Chondrocyte (in vitro differentiated cells): ENCODE results near the gene ORC6. TPM values are rescaled to one million over a fixed set of nuclear protein-coding genes. Genes with fewer than 3 reads are reported as not detected.

Experiments used
- DNase-seq: peaks from one replicate; pipeline ENCODE4 v3.0.0; 2021; ENCODE audit warnings: mixed read lengths, low spot score
- H3K27ac Mint-ChIP-seq: one replicate; pipeline ENCODE4 v1.8.0; 2021; ENCODE audit warnings: mild to moderate bottlenecking, moderate library complexity, mixed read lengths; ENCODE audit not compliant: unreplicated experiment
- H3K27me3 Mint-ChIP-seq: 2 replicates; pipeline ENCODE4 v1.8.0; 2021; ENCODE audit warnings: low read depth, mixed read lengths
- H3K36me3 Mint-ChIP-seq: 2 replicates; pipeline ENCODE4 v1.8.0; 2021; ENCODE audit warnings: low read depth, mixed read lengths
- H3K4me1 Mint-ChIP-seq: 2 replicates; pipeline ENCODE4 v1.8.0; 2021; ENCODE audit warnings: low read depth, mild to moderate bottlenecking, mixed read lengths
- H3K4me3 Mint-ChIP-seq: one replicate; pipeline ENCODE4 v1.8.0; 2021; ENCODE audit warnings: mild to moderate bottlenecking, moderate library complexity, mixed read lengths; ENCODE audit not compliant: unreplicated experiment
- H3K9me3 Mint-ChIP-seq: 2 replicates; pipeline ENCODE4 v1.8.0; 2021; ENCODE audit warnings: low read depth, mixed read lengths
- CTCF ChIP-seq: fragments of 200-600 bp; sonication (generic); IDR thresholded peaks from 2 replicates; pipeline ENCODE4 v1.5.0; 2021; ENCODE audit warnings: antibody characterized with exemption, mild to moderate bottlenecking, moderate library complexity
- total RNA-seq: library from RNA; stranded (reverse); gene quantifications from 3 replicates; pipeline ENCODE4 v1.2.1, GENCODE V29; 2021

ORC6 gene
- total RNA-seq, 1 donor from 2014 or later = 6.7 TPM

- H3K4me3 Mint-ChIP-seq = no peak overlapping the region
- H3K9me3 Mint-ChIP-seq = peaks cover 4% of the 10 kb centered on the region
- no peak overlapping the region for H3K27ac Mint-ChIP-seq
- H3K4me1 Mint-ChIP-seq = no peaks in the 10 kb centered on the region
- no peak for DNase-seq
- no peaks in the 10 kb centered on the region for H3K36me3 Mint-ChIP-seq
- peaks cover 2% of the 10 kb centered on the region for H3K27me3 Mint-ChIP-seq
- no peak for TF ChIP-seq CTCF
Measured at GRCh38 chr16:46713634-46714033, 24.2 kb downstream of the ORC6 start.

- Mint-ChIP-seq H3K4me3 (no peak overlapping the region), H3K4me1 (no peaks in the 10 kb centered on the region), H3K27me3 (no peaks in the 10 kb centered on the region), H3K27ac (no peak overlapping the region), H3K9me3 (peaks cover 4% of the 10 kb centered on the region), H3K36me3 (no peaks in the 10 kb centered on the region)
- TF ChIP-seq CTCF = no peak
- DNase-seq = no peak
Measured at GRCh38 chr16:46714797-46715591, 25.5 kb downstream of the ORC6 start.

GRCh38 chr16:46715769-46716305 lies 26.4 kb downstream of the ORC6 start:
- no peaks in the 10 kb centered on the region for H3K4me1 Mint-ChIP-seq
- H3K36me3 Mint-ChIP-seq = no peaks in the 10 kb centered on the region
- H3K27ac Mint-ChIP-seq = no peak overlapping the region
- no peak for DNase-seq
- H3K27me3 Mint-ChIP-seq = no peaks in the 10 kb centered on the region
- H3K9me3 Mint-ChIP-seq = peaks cover 4% of the 10 kb centered on the region
- H3K4me3 Mint-ChIP-seq = no peak overlapping the region
- TF ChIP-seq CTCF = no peak

- peaks cover 4% of the 10 kb centered on the region for H3K9me3 Mint-ChIP-seq
- no peak for DNase-seq
Measured at GRCh38 chr16:46717692-46718091, 28.2 kb downstream of the ORC6 start.

GRCh38 chr16:46718214-46718613 lies 28.8 kb downstream of the ORC6 start:
- peaks cover 4% of the 10 kb centered on the region for H3K9me3 Mint-ChIP-seq
- H3K4me3 Mint-ChIP-seq = no peak overlapping the region
- no peaks in the 10 kb centered on the region for H3K27me3 Mint-ChIP-seq
- no peak overlapping the region for H3K27ac Mint-ChIP-seq
- DNase-seq = no peak
- no peaks in the 10 kb centered on the region for H3K36me3 Mint-ChIP-seq
- no peaks in the 10 kb centered on the region for H3K4me1 Mint-ChIP-seq
- no peak for TF ChIP-seq CTCF

More at GRCh38 chr16:46717692-46718091, 28.2 kb downstream of the ORC6 start:
- no peak overlapping the region for H3K27ac Mint-ChIP-seq
- H3K4me1 Mint-ChIP-seq = no peaks in the 10 kb centered on the region
- H3K36me3 Mint-ChIP-seq = no peaks in the 10 kb centered on the region
- no peaks in the 10 kb centered on the region for H3K27me3 Mint-ChIP-seq
- H3K4me3 Mint-ChIP-seq = no peak overlapping the region
- no peak for TF ChIP-seq CTCF
